Endodermal cell (in vitro differentiated cells): ENCODE measurements around the gene THAP9. TPM values are rescaled to one million over a fixed set of nuclear protein-coding genes. Genes with fewer than 3 reads are reported as not detected.
"Not testable (repeated sequence)": the region's sequence is repeated elsewhere in the genome, so short reads cannot be mapped to it uniquely, and the experiment has no call there.

ENCODE experiments used
- DNase-seq: peaks from one replicate; pipeline ENCODE4 v3.0.0-alpha.2; 2017
- H3K27ac ChIP-seq: 2 replicates; pipeline ENCODE4 v1.5.1; 2013; ENCODE audit warnings: mild to moderate bottlenecking, low read depth, low read length, moderate library complexity
- H3K27me3 ChIP-seq: 2 replicates; pipeline ENCODE4 v1.6.1; 2013; ENCODE audit warnings: mild to moderate bottlenecking, low read length, moderate library complexity; ENCODE audit not compliant: insufficient read depth, control insufficient read depth, poor library complexity, severe bottlenecking
- H3K36me3 ChIP-seq: 2 replicates; pipeline ENCODE4 v1.7.0; 2013; ENCODE audit warnings: mild to moderate bottlenecking, low read length, moderate library complexity; ENCODE audit not compliant: control insufficient read depth, insufficient read depth
- H3K4me1 ChIP-seq: one replicate; pipeline ENCODE4 v1.7.0; 2013; ENCODE audit warnings: low read length; ENCODE audit not compliant: control insufficient read depth, insufficient read depth
- H3K4me3 ChIP-seq: 2 replicates; pipeline ENCODE4 v1.5.1; 2013; ENCODE audit warnings: mild to moderate bottlenecking, low read length, moderate library complexity
- H3K9ac ChIP-seq: 2 replicates; pipeline ENCODE4 v1.6.1; 2013; ENCODE audit warnings: mild to moderate bottlenecking, low read length, moderate library complexity; ENCODE audit not compliant: poor library complexity, severe bottlenecking; ENCODE audit errors: extremely low read depth
- H3K9me3 ChIP-seq: 2 replicates; pipeline ENCODE4 v1.6.1; 2013; ENCODE audit warnings: mild to moderate bottlenecking, low read length, moderate library complexity; ENCODE audit not compliant: control insufficient read depth
- H3K27ac Mint-ChIP-seq: 2 replicates; pipeline ENCODE4 v1.8.0; 2020; ENCODE audit warnings: mixed read lengths
- H3K27me3 Mint-ChIP-seq: 2 replicates; pipeline ENCODE4 v1.8.0; 2021; ENCODE audit warnings: mild to moderate bottlenecking, mixed read lengths; ENCODE audit not compliant: insufficient read depth
- H3K36me3 Mint-ChIP-seq: 2 replicates; pipeline ENCODE4 v1.8.0; 2020; ENCODE audit warnings: low read depth, mixed read lengths
- H3K4me1 Mint-ChIP-seq: 2 replicates; pipeline ENCODE4 v1.8.0; 2020; ENCODE audit warnings: mixed read lengths
- H3K4me3 Mint-ChIP-seq: 2 replicates; pipeline ENCODE4 v1.8.0; 2020; ENCODE audit warnings: mild to moderate bottlenecking, moderate library complexity, mixed read lengths
- H3K9me3 Mint-ChIP-seq: 2 replicates; pipeline ENCODE4 v1.8.0; 2020; ENCODE audit warnings: mild to moderate bottlenecking, mixed read lengths
- WGBS, 2 experiments: methylation state at CpG; one replicate each; pipeline versions ENCODE4 v1.1.5 to v1.1.7; 2013; ENCODE audit warnings: missing lambda C conversion rate in 2 of 2, mixed read lengths in 1 of 2; ENCODE audit not compliant: insufficient coverage in 1 of 2, insufficient read length in 1 of 2; 5-methylcytosine and 5-hydroxymethylcytosine counted together
- total RNA-seq, 2 donors: library from RNA; stranded (reverse); fragmentation: NEBNext Ultra II Directional in 1 of 2; extraction: Animal tissue kit (Norgen Biotek cat#: 25700) in 1 of 2; gene quantifications; 2 replicates in 1 of 2; 3 replicates in 1 of 2; pipeline ENCODE4 v1.2.1, GENCODE V29; 2021
- TF ChIP-seq, protein P1 (sequence below): fragments of 200-600 bp; sonication (generic); conservative IDR thresholded peaks from 2 replicates; pipeline ENCODE4 v1.5.0; 2021; ENCODE audit warnings: antibody characterized with exemption, mild to moderate bottlenecking

The THAP9 gene
- total RNA-seq, 2 donors from 2014 or later, result 14.4 to 22.3 TPM

DNA sequence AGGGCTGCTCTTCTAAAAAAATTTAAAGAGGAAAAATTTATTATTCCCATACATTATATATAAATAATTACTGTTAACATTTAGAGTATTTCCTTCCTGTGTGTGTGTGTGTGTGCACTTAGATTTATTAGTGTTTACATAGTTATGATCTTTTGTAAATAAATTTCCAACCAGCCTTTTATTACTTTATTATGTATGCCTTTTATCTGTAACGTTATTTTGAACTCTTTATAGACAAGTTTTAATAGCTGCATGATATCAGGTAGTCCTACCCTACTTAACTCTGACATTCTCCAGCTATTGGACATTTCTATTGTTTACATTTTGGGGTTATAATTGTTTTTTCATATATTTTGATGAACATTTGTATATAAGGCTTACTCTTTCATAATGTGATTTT, 8.8 kb downstream of the THAP9 start:
- H3K36me3 Mint-ChIP-seq, result peaks cover 58% of the 10 kb centered on the region
- 92% methylated on average over 1 of the region's 1 CpG; no CpG with 5 or more reads in 1 of the 2 experiments for WGBS, 2 experiments
- Histone ChIP-seq H3K9me3 (no peaks in the 10 kb centered on the region), H3K4me3 (no peak overlapping the region), H3K36me3 (peaks cover 70% of the 10 kb centered on the region), H3K9ac (no peak overlapping the region), H3K4me1 (no peaks in the 10 kb centered on the region), H3K27me3 (no peaks in the 10 kb centered on the region), H3K27ac (no peak overlapping the region)
- H3K4me1 Mint-ChIP-seq, result no peaks in the 10 kb centered on the region
- H3K27me3 Mint-ChIP-seq, result no peaks in the 10 kb centered on the region
- H3K9me3 Mint-ChIP-seq, result no peaks in the 10 kb centered on the region
- H3K4me3 Mint-ChIP-seq, result no peak overlapping the region
- DNase-seq, result no peak
- H3K27ac Mint-ChIP-seq, result no peak overlapping the region
- TF ChIP-seq, protein P1, sequence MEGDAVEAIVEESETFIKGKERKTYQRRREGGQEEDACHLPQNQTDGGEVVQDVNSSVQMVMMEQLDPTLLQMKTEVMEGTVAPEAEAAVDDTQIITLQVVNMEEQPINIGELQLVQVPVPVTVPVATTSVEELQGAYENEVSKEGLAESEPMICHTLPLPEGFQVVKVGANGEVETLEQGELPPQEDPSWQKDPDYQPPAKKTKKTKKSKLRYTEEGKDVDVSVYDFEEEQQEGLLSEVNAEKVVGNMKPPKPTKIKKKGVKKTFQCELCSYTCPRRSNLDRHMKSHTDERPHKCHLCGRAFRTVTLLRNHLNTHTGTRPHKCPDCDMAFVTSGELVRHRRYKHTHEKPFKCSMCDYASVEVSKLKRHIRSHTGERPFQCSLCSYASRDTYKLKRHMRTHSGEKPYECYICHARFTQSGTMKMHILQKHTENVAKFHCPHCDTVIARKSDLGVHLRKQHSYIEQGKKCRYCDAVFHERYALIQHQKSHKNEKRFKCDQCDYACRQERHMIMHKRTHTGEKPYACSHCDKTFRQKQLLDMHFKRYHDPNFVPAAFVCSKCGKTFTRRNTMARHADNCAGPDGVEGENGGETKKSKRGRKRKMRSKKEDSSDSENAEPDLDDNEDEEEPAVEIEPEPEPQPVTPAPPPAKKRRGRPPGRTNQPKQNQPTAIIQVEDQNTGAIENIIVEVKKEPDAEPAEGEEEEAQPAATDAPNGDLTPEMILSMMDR, result no peak

DNA sequence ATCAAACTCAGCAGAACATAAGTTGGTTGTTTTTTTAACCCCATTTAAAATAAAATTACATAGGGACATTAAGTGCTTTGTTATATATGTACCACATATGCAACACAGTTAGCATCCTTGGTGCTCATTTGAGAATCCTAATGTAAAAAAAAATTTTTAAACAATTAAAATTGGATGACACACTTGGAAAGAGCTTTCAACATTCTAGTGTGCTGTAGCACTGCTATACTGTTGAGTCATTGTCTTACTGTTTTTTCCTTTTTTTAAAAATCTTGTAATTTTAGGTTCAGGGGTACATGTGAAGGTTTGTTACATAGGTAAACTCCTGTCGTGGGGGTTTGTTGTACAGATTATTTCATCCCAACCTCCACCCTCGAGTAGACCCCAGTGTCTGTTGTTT, 12.8 kb downstream of the THAP9 start:
- peaks cover 55% of the 10 kb centered on the region for H3K36me3 ChIP-seq
- peaks cover 47% of the 10 kb centered on the region for H3K36me3 Mint-ChIP-seq
- H3K4me3 Mint-ChIP-seq, result no peak overlapping the region
- no peak overlapping the region for H3K27ac ChIP-seq
- 83% methylated on average over 1 of the region's 2 CpGs; no CpG with 5 or more reads in 1 of the 2 experiments for WGBS, 2 experiments
- no peak overlapping the region for H3K27ac Mint-ChIP-seq
- DNase-seq, result no peak
- TF ChIP-seq, protein P1, result no peak
- H3K9me3 Mint-ChIP-seq, result no peaks in the 10 kb centered on the region
- H3K4me3 ChIP-seq, result no peak overlapping the region
- H3K4me1 Mint-ChIP-seq, result no peaks in the 10 kb centered on the region
- no peaks in the 10 kb centered on the region for H3K4me1 ChIP-seq
- no peaks in the 10 kb centered on the region for H3K27me3 ChIP-seq
- no peaks in the 10 kb centered on the region for H3K9me3 ChIP-seq
- H3K9ac ChIP-seq, result no peak overlapping the region
- H3K27me3 Mint-ChIP-seq, result no peaks in the 10 kb centered on the region

DNA sequence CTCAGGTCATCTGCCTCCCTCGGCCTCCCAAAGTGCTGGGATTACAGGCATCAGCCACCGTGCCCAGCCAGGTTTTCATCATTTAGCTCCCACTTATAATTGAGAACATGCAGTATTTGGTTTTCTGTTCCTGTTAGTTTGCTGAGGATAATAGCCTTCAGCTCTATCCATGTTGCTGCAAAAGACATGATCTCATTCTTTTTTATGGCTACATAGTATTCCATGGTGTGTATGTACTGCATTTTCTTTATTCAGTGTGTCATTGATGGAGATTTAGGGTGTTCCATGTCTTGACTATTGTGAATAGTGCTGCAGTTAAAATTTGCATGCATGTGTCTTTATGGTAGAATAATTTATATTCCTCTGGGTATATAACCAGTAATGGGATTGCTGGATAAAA, 13.4 kb downstream of the THAP9 start:
- H3K27ac ChIP-seq, H3K9me3 ChIP-seq, H3K4me1 ChIP-seq, H3K4me1 Mint-ChIP-seq, H3K9ac ChIP-seq, DNase-seq, H3K27me3 ChIP-seq, H3K4me3 ChIP-seq, H3K27me3 Mint-ChIP-seq, H3K9me3 Mint-ChIP-seq, H3K27ac Mint-ChIP-seq, H3K4me3 Mint-ChIP-seq: not testable (repeated sequence)
- 100% methylated on average over 2 of the region's 2 CpGs for WGBS, 2 experiments
- H3K36me3 ChIP-seq, result peaks cover 55% of the 10 kb centered on the region
- peaks cover 49% of the 10 kb centered on the region for H3K36me3 Mint-ChIP-seq

DNA sequence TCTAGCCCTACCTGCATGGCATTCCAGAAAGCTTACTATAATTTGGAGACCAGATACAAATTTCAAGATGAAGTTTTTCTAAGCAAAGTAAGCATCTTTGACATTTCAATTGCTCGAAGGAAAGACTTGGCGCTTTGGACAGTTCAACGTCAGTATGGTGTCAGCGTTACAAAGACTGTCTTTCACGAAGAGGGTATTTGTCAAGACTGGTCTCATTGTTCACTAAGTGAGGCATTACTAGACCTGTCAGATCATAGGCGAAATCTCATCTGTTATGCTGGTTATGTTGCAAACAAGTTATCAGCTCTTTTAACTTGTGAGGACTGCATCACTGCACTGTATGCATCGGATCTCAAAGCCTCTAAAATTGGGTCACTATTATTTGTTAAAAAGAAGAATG, 17.6 kb downstream of the THAP9 start:
- no peaks in the 10 kb centered on the region for H3K9me3 Mint-ChIP-seq
- H3K27ac ChIP-seq, result no peak overlapping the region
- H3K27ac Mint-ChIP-seq, result no peak overlapping the region
- H3K4me1 Mint-ChIP-seq, result no peaks in the 10 kb centered on the region
- H3K4me1 ChIP-seq, result no peaks in the 10 kb centered on the region
- H3K36me3 Mint-ChIP-seq, result peaks cover 26% of the 10 kb centered on the region
- no peak overlapping the region for H3K4me3 ChIP-seq
- H3K27me3 Mint-ChIP-seq, result no peaks in the 10 kb centered on the region
- no peaks in the 10 kb centered on the region for H3K27me3 ChIP-seq
- H3K9ac ChIP-seq, result no peak overlapping the region
- TF ChIP-seq, protein P1, result no peak
- H3K4me3 Mint-ChIP-seq, result no peak overlapping the region
- H3K9me3 ChIP-seq, result no peaks in the 10 kb centered on the region
- peaks cover 30% of the 10 kb centered on the region for H3K36me3 ChIP-seq
- 94 to 98% methylated on average over 7 of the region's 7 CpGs for WGBS, 2 experiments
- DNase-seq, result no peak
